Activated naive CD8-positive, alpha-beta T cell treated with anti-CD3 and anti-CD28 coated beads for 36 hours (primary cell): Measurements from ENCODE around the gene ACAD9. TPM values are rescaled to one million over a fixed set of nuclear protein-coding genes. Genes with fewer than 3 reads are reported as not detected.
"Not testable (repeated sequence)": the region's sequence is repeated elsewhere in the genome, so short reads cannot be mapped to it uniquely, and the experiment has no call there.

Experiments
- DNase-seq: peaks from one replicate; pipeline ENCODE4 v3.0.0; 2021
- H3K27ac Mint-ChIP-seq: one replicate; pipeline ENCODE4 v1.8.0; 2022; ENCODE audit warnings: mild to moderate bottlenecking, moderate library complexity, mixed read lengths
- H3K27me3 Mint-ChIP-seq: one replicate; pipeline ENCODE4 v1.8.0; 2022; ENCODE audit warnings: mild to moderate bottlenecking, mixed read lengths
- H3K36me3 Mint-ChIP-seq: one replicate; pipeline ENCODE4 v1.8.0; 2021; ENCODE audit warnings: mild to moderate bottlenecking, mixed read lengths
- H3K4me1 Mint-ChIP-seq: one replicate; pipeline ENCODE4 v1.8.0; 2021; ENCODE audit warnings: mixed read lengths
- H3K4me3 Mint-ChIP-seq: one replicate; pipeline ENCODE4 v1.8.0; 2022; ENCODE audit warnings: mild to moderate bottlenecking, moderate library complexity, mixed read lengths
- H3K9me3 Mint-ChIP-seq: one replicate; pipeline ENCODE4 v1.8.0; 2022; ENCODE audit warnings: mixed read lengths
- total RNA-seq, 2 experiments: library from RNA; stranded (reverse); gene quantifications; one replicate each; pipeline ENCODE4 v1.2.3, GENCODE V29; 2021

The ACAD9 gene
- total RNA-seq, 2 experiments from 2014 or later, result 47.5 to 47.6 TPM

DNA sequence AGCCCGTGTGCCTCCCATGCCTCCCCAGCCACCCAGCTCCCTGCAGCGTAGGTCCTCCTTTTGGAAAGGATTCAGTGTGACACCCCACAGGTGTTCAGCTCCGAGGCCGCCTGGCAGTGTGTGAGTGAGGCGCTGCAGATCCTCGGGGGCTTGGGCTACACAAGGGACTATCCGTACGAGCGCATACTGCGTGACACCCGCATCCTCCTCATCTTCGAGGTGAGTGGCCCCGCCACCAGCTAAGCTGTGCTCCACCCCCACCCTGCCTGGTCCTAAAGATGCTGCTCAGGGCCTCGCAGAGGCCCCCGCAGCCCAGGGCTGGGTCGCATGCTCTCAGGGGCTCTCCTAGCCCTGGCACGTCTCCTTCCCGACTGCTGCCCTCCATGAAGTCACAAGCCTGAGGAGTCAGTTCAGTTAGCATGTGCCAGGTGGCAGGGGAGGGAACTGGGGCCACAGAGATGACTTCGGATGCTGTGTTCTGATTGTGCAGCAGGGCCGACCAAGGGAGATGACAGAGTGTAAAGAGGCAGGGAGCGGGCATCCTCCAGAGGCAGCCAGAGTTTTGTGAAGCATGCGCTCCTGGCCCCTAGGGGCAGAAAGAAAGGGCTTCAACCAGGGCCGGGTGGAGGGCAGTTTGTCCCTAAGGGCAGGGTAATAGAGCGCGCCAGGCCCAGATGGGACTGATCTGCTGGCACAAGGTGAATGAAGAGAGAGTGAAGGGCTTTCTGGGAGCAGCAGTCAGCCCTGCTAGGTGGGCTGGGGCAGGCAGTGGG is 26.8 kb downstream of the ACAD9 start:
- DNase-seq, result no peak

GRCh38 chr3:128906804-128907525 is 27.5 kb downstream of the ACAD9 start:
- peaks cover 19% of the 10 kb centered on the region for H3K36me3 Mint-ChIP-seq
- no peak overlapping the region for H3K4me3 Mint-ChIP-seq
- DNase-seq, result no peak
- H3K27ac Mint-ChIP-seq, result no peak overlapping the region
- H3K9me3 Mint-ChIP-seq, result no peaks in the 10 kb centered on the region
- no peaks in the 10 kb centered on the region for H3K27me3 Mint-ChIP-seq
- H3K4me1 Mint-ChIP-seq, result no peaks in the 10 kb centered on the region

More for the DNA sequence above, 26.8 kb downstream of the ACAD9 start:
- Mint-ChIP-seq H3K27ac (no peak overlapping the region), H3K4me3 (no peak overlapping the region), H3K36me3 (peaks cover 22% of the 10 kb centered on the region), H3K9me3 (no peaks in the 10 kb centered on the region), H3K27me3 (no peaks in the 10 kb centered on the region), H3K4me1 (no peaks in the 10 kb centered on the region)

- no peak for DNase-seq
- Mint-ChIP-seq H3K27ac (no peak overlapping the region), H3K27me3 (no peaks in the 10 kb centered on the region), H3K4me3 (no peak overlapping the region), H3K9me3 (no peaks in the 10 kb centered on the region), H3K4me1 (no peaks in the 10 kb centered on the region), H3K36me3 (peaks cover 19% of the 10 kb centered on the region)
Measured at GRCh38 chr3:128907706-128908445, 28.5 kb downstream of the ACAD9 start.

- Mint-ChIP-seq H3K4me1 (no peaks in the 10 kb centered on the region), H3K36me3 (peaks cover 17% of the 10 kb centered on the region), H3K27ac (no peak overlapping the region), H3K9me3 (no peaks in the 10 kb centered on the region), H3K27me3 (no peaks in the 10 kb centered on the region), H3K4me3 (no peak overlapping the region)
- no peak for DNase-seq
Measured at GRCh38 chr3:128908951-128909350, 29.5 kb downstream of the ACAD9 start.

DNA sequence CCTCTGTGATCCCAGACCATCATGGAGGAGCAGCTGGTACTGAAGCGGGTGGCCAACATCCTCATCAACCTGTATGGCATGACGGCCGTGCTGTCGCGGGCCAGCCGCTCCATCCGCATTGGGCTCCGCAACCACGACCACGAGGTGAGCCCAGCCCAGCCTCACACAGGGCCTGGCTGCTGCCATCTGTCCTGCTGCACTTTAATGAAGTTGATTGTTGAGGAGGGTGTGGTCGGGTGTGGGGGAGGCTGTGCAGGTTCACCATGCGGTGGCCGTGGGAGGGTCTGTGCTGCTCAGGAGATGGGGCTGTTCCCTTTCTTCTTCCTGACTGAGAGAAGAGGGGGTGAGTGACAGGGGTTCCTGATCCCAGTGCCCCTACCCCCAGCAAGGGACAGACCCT is 30.6 kb downstream of the ACAD9 start:
- H3K9me3 Mint-ChIP-seq, result no peaks in the 10 kb centered on the region
- H3K27me3 Mint-ChIP-seq, result no peaks in the 10 kb centered on the region
- H3K27ac Mint-ChIP-seq, result no peak overlapping the region
- no peak for DNase-seq
- H3K36me3 Mint-ChIP-seq, result peaks cover 16% of the 10 kb centered on the region
- no peak overlapping the region for H3K4me3 Mint-ChIP-seq
- no peaks in the 10 kb centered on the region for H3K4me1 Mint-ChIP-seq

- no peaks in the 10 kb centered on the region for H3K9me3 Mint-ChIP-seq
- H3K4me3 Mint-ChIP-seq, result no peak overlapping the region
- H3K27me3 Mint-ChIP-seq, result no peaks in the 10 kb centered on the region
- no peaks in the 10 kb centered on the region for H3K4me1 Mint-ChIP-seq
- H3K36me3 Mint-ChIP-seq, result peaks cover 24% of the 10 kb centered on the region
- no peak for DNase-seq
- no peak overlapping the region for H3K27ac Mint-ChIP-seq
Measured at GRCh38 chr3:128911911-128912310, 32.5 kb downstream of the ACAD9 start.

DNA sequence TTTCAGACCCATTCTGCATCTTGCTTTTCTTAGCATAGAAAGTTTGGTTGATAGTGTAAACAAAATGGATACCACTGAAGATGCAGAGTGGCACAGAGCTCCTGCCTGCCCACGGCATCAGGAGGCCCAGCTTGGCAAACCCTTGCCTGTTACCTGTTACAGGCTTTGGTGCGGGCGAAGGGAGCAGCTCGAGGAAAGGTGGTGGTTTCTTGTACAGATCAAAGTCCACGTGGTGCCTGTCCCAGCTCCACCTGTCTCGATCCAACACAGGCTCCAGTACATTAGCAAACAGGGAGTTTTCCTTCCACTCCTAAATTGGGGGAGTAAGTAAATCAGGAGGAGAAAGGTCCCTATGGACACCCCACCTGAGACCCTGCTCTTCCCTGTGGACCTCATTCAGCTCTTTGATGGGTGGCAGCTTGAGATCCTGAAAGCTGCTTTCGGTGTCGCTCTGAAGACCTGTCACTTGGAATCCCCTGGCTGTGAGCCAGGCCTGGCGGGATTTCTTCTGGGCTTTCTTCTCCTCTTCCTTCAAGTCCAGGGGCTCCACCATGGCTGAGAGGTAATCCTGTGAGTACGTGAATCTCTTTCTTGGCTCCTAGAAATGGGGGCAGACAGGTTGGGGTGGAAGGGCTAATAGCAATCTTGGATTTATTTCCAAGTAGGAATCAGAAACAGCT is 35.7 kb downstream of the ACAD9 start:
- no peak overlapping the region for H3K27ac Mint-ChIP-seq
- H3K36me3 Mint-ChIP-seq, result peaks cover 54% of the 10 kb centered on the region
- peaks cover 5% of the 10 kb centered on the region for H3K9me3 Mint-ChIP-seq
- no peak overlapping the region for H3K4me3 Mint-ChIP-seq
- H3K4me1 Mint-ChIP-seq, result no peaks in the 10 kb centered on the region
- DNase-seq, result no peak
- no peaks in the 10 kb centered on the region for H3K27me3 Mint-ChIP-seq

DNA sequence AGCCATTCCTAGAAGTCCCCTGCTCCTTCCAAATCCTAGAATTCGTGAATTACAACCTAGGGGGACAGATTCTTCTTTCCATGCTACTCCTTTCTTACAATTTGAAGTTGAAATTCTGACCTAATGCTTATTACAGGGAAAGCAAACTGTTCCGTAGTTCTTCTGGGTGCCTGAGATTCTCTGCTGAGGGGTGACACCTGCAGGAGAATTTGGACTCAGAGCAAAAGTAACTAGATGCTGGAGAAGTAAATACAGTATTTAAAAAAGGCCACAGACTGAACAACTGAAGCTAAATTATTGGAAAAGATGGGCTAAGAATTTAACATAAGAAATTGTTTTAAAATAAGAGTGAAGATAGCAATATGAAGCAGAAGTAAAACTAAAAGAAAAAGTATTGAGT is 37.9 kb downstream of the ACAD9 start:
- Mint-ChIP-seq H3K36me3 (peaks cover 66% of the 10 kb centered on the region), H3K4me3 (no peak overlapping the region), H3K27ac (no peak overlapping the region), H3K9me3 (peaks cover 16% of the 10 kb centered on the region), H3K4me1 (peaks cover 6% of the 10 kb centered on the region), H3K27me3 (no peaks in the 10 kb centered on the region)
- no peak for DNase-seq

- Mint-ChIP-seq H3K4me3 (no peak overlapping the region), H3K36me3 (peaks cover 80% of the 10 kb centered on the region), H3K27me3 (no peaks in the 10 kb centered on the region), H3K27ac (no peak overlapping the region), H3K9me3 (peaks cover 23% of the 10 kb centered on the region), H3K4me1 (peaks cover 27% of the 10 kb centered on the region)
- DNase-seq, result no peak
Measured at GRCh38 chr3:128919988-128920387, 40.6 kb downstream of the ACAD9 start.

GRCh38 chr3:128922804-128923459 is 43.5 kb downstream of the ACAD9 start:
- Mint-ChIP-seq H3K27ac (peak overlapping the region; percentile 86), H3K27me3 (no peaks in the 10 kb centered on the region), H3K36me3 (peaks cover 62% of the 10 kb centered on the region), H3K4me1 (peaks cover 28% of the 10 kb centered on the region), H3K4me3 (peak overlapping the region; percentile 57), H3K9me3 (peaks cover 33% of the 10 kb centered on the region)
- DNase-seq, result peak; percentile 72

DNA sequence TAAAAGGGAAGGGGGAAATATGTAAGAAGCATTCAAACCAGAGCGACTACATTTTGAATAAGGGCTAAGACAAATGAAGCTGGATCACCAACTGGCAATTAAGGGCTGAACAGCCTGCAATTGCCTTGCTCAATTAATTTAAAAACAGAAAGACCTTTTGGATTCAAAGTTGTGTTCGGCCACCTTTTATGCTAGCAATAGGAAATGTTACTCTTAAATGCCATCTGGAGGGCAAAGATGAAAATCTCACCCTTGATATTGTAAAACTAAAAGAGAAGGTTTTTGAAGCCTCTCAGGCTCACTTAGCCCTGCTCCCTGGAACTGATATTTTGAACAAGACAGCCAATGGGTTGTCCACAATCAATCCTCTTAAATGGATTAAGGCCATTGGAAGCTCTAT is 44.2 kb downstream of the ACAD9 start:
- peaks cover 28% of the 10 kb centered on the region for H3K4me1 Mint-ChIP-seq
- peak overlapping the region; percentile 57 for H3K4me3 Mint-ChIP-seq
- no peak for DNase-seq
- H3K36me3 Mint-ChIP-seq, result peaks cover 55% of the 10 kb centered on the region
- peak overlapping the region; percentile 86 for H3K27ac Mint-ChIP-seq
- H3K27me3 Mint-ChIP-seq, result no peaks in the 10 kb centered on the region
- H3K9me3 Mint-ChIP-seq, result peaks cover 29% of the 10 kb centered on the region

GRCh38 chr3:128923986-128924385 is 44.6 kb downstream of the ACAD9 start:
- Mint-ChIP-seq H3K9me3 (peaks cover 28% of the 10 kb centered on the region), H3K36me3 (peaks cover 51% of the 10 kb centered on the region), H3K4me1 (peaks cover 28% of the 10 kb centered on the region), H3K27ac (peak overlapping the region; percentile 39)
- H3K4me3 Mint-ChIP-seq, H3K27me3 Mint-ChIP-seq, DNase-seq: not testable (repeated sequence)

DNA sequence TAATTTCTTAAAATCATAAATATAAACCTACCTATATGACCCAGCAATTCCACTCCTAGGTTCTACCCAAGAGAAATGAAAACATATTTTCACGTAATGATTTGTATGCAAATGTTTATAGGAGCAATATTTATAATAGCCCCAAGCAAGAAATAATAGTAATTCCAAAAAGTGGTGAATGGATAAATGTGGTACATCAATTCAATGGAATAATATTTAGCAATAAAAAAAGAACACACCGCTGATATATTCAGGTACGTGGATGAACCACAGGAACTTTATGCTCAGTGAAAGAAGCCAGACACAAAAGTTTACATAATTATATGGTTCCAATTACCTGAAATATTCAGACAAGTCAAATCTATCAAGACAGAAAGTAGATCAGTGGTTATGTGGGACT is 49.9 kb downstream of the ACAD9 start:
- Mint-ChIP-seq H3K9me3 (peaks cover 14% of the 10 kb centered on the region), H3K27ac (no peak overlapping the region)

DNA sequence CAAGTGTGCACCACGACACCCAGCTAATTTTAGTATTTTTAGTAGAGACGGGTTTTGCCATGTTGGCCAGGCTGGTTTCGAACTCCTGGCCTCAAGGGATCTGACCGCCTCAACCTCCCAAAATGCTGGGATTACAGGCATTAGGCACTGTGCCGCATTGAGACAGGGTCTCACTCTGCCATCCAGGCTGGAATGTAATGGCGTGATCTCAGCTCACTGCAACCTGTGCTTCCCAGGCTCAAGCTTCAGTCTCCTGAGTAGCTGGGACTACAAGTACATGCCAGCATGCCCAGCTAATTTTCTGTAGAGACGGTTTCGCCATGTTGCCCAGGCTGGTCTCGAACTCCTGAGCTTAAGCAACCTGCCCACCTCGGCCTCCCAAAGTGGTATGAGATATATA is 51.6 kb downstream of the ACAD9 start:
- H3K27me3 Mint-ChIP-seq, result no peaks in the 10 kb centered on the region
- no peak for DNase-seq
- peaks cover 3% of the 10 kb centered on the region for H3K36me3 Mint-ChIP-seq
- peaks cover 5% of the 10 kb centered on the region for H3K9me3 Mint-ChIP-seq
- H3K4me1 Mint-ChIP-seq, result no peaks in the 10 kb centered on the region
- no peak overlapping the region for H3K27ac Mint-ChIP-seq
- no peak overlapping the region for H3K4me3 Mint-ChIP-seq

More for the DNA sequence above, 49.9 kb downstream of the ACAD9 start:
- no peak overlapping the region for H3K4me3 Mint-ChIP-seq
- no peak for DNase-seq
- peaks cover 11% of the 10 kb centered on the region for H3K36me3 Mint-ChIP-seq
- H3K27me3 Mint-ChIP-seq, result no peaks in the 10 kb centered on the region
- H3K4me1 Mint-ChIP-seq, result peaks cover 2% of the 10 kb centered on the region
